HG03280 (cell line): ENCODE results near the gene MMEL1.

ENCODE experiments used
- ATAC-seq: cut with Tn5 transposase; IDR thresholded peaks from one replicate; pipeline ENCODE4 v1.9.1; 2021; ENCODE audit warnings: mild to moderate bottlenecking, moderate library complexity; ENCODE audit not compliant: unreplicated experiment

MMEL1 gene

GRCh38 chr1:2591581-2592261 lies 41.1 kb downstream of the MMEL1 start:
- ATAC-seq: no peak

- no peak for ATAC-seq
Measured at GRCh38 chr1:2591233-2591580, 41.6 kb downstream of the MMEL1 start.

- ATAC-seq: no peak
Measured at GRCh38 chr1:2590233-2591141, 42.3 kb downstream of the MMEL1 start.

- no peak for ATAC-seq
Measured at GRCh38 chr1:2589431-2590232, 43.2 kb downstream of the MMEL1 start.

GRCh38 chr1:2588661-2589430 lies 44.0 kb downstream of the MMEL1 start:
- no peak for ATAC-seq

GRCh38 chr1:2587860-2588571 lies 44.8 kb downstream of the MMEL1 start:
- ATAC-seq: no peak

- ATAC-seq: peak; percentile 1
Measured at GRCh38 chr1:2587071-2587859, 45.6 kb downstream of the MMEL1 start.

GRCh38 chr1:2586154-2587070 lies 46.4 kb downstream of the MMEL1 start, which contains the start of gene PRXL2B:
PRXL2B (plus strand) TSS chr1:2586777; CDS start chr1:2586886, 109 bp downstream.
- peak; percentile 73 for ATAC-seq

- ATAC-seq: peak; percentile 31
Measured at GRCh38 chr1:2585318-2586092, 47.3 kb downstream of the MMEL1 start.

GRCh38 chr1:2584686-2585317 lies 48.0 kb downstream of the MMEL1 start:
- ATAC-seq: no peak

GRCh38 chr1:2583871-2584351 lies 48.9 kb downstream of the MMEL1 start:
- ATAC-seq: no peak

GRCh38 chr1:2583331-2583791 lies 49.5 kb downstream of the MMEL1 start:
- ATAC-seq: no peak

- no peak for ATAC-seq
Measured at GRCh38 chr1:2582391-2582790, 50.4 kb downstream of the MMEL1 start.

- ATAC-seq: no peak
Measured at GRCh38 chr1:2580691-2581090, 52.1 kb downstream of the MMEL1 start.

GRCh38 chr1:2578758-2579118 lies 54.1 kb downstream of the MMEL1 start:
- ATAC-seq: no peak

GRCh38 chr1:2577565-2578075 lies 55.2 kb downstream of the MMEL1 start:
- peak; percentile 42 for ATAC-seq
